ENCODE results near the gene PRR7. TPM values are rescaled to one million over a fixed set of nuclear protein-coding genes. Genes with fewer than 3 reads are reported as not detected.

Gene PRR7
- total and polyA plus RNA-seq, 2 of the 13 experiments (the other 11 are each of a cell fraction or from before 2014, with no cell fraction given): 4.8 to 5.0 TPM

DNA sequence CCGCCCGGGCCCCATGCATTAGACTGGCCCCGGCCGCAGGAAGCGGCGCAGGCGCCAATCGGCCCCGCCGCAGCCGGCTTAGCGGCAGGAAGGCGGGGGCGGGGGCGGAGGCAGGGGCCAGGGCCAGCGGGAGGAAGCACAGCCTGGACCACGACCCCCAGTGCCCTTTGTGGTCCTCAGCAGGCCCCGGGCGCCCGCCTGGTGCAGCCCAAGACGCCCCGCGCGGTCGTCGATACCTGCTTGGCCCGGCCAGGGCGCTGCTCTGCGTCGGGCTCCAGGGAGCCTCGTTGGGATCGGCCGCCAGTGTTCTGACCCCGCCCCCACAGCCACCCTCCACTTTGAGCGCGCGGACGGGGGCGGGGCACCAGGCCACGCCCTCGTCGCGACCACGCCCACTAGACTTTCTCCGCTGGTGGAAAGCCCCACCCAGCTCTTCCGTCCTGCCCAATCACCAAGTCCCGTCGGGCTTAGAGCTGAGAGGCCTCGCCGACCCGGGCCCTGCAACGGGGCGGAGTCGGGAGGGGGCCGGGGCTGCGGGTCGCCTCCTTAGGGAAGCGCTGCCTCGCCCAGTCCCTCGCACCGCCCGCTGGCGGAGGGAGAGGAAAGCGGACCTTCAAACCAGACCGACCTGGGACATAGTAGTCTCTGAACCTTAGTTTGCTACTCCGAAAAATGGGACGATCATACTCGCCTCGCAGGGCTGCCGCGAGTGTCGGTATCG, 50.8 kb downstream of the PRR7 start, which contains the start of gene PDLIM7 (continued):
- TF ChIP-seq, protein P1, sequence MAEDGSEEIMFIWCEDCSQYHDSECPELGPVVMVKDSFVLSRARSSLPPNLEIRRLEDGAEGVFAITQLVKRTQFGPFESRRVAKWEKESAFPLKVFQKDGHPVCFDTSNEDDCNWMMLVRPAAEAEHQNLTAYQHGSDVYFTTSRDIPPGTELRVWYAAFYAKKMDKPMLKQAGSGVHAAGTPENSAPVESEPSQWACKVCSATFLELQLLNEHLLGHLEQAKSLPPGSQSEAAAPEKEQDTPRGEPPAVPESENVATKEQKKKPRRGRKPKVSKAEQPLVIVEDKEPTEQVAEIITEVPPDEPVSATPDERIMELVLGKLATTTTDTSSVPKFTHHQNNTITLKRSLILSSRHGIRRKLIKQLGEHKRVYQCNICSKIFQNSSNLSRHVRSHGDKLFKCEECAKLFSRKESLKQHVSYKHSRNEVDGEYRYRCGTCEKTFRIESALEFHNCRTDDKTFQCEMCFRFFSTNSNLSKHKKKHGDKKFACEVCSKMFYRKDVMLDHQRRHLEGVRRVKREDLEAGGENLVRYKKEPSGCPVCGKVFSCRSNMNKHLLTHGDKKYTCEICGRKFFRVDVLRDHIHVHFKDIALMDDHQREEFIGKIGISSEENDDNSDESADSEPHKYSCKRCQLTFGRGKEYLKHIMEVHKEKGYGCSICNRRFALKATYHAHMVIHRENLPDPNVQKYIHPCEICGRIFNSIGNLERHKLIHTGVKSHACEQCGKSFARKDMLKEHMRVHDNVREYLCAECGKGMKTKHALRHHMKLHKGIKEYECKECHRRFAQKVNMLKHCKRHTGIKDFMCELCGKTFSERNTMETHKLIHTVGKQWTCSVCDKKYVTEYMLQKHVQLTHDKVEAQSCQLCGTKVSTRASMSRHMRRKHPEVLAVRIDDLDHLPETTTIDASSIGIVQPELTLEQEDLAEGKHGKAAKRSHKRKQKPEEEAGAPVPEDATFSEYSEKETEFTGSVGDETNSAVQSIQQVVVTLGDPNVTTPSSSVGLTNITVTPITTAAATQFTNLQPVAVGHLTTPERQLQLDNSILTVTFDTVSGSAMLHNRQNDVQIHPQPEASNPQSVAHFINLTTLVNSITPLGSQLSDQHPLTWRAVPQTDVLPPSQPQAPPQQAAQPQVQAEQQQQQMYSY (CRISPR knock-in tag; IDR thresholded peaks at IDR 0.05): no peak
- TF ChIP-seq ZNF556 (CRISPR knock-in tag; IDR thresholded peaks at IDR 0.05; ENCODE audit: borderline replicate concordance) (no peak; the same call in 1 of the 2 replicates), ZNF496 (CRISPR knock-in tag; IDR thresholded peaks at IDR 0.05; ENCODE audit: insufficient replicate concordance) (no peak), ZNF530 (CRISPR knock-in tag; IDR thresholded peaks at IDR 0.05; ENCODE audit: low read depth) (no peak), ATF7-NPFF (CRISPR knock-in tag; IDR thresholded peaks at IDR 0.05; ENCODE audit: low read depth) (no peak), SATB2 (CRISPR knock-in tag; IDR thresholded peaks at IDR 0.05) (no peak), NCOA5 (CRISPR knock-in tag; IDR thresholded peaks at IDR 0.05) (no peak), MAZ (IDR thresholded peaks at IDR 0.05; ENCODE audit: borderline replicate concordance, low read depth, low read length) (no peak; the same call in 1 of the 2 replicates), MAZ (CRISPR knock-in tag; IDR thresholded peaks at IDR 0.05; ENCODE audit: low read depth) (peak; percentile 34), ZNF563 (CRISPR knock-in tag; IDR thresholded peaks at IDR 0.05) (peak; percentile 80; the same call in 1 of the 2 replicates), HMG20A (CRISPR knock-in tag; IDR thresholded peaks at IDR 0.05; ENCODE audit: borderline replicate concordance) (no peak), CHD2 (IDR thresholded peaks at IDR 0.05; ENCODE audit: low read depth, low read length) (no peak), HOXD1 (CRISPR knock-in tag; IDR thresholded peaks at IDR 0.05) (no peak), ZKSCAN5 (CRISPR knock-in tag; IDR thresholded peaks at IDR 0.05) (no peak), SP5 (CRISPR knock-in tag; IDR thresholded peaks at IDR 0.05; ENCODE audit: borderline replicate concordance, low read depth) (peak; percentile 71), NAIF1 (CRISPR knock-in tag; IDR thresholded peaks at IDR 0.05; ENCODE audit: borderline replicate concordance) (no peak), ETV6 (CRISPR knock-in tag; conservative IDR thresholded peaks at IDR 0.05) (no peak), KMT2B (CRISPR knock-in tag; IDR thresholded peaks at IDR 0.05) (no peak), ZNF672 (CRISPR knock-in tag; IDR thresholded peaks at IDR 0.05) (no peak), HOXA9 (CRISPR knock-in tag; IDR thresholded peaks at IDR 0.05; ENCODE audit: borderline replicate concordance) (no peak)
- TF ChIP-seq, protein P2, sequence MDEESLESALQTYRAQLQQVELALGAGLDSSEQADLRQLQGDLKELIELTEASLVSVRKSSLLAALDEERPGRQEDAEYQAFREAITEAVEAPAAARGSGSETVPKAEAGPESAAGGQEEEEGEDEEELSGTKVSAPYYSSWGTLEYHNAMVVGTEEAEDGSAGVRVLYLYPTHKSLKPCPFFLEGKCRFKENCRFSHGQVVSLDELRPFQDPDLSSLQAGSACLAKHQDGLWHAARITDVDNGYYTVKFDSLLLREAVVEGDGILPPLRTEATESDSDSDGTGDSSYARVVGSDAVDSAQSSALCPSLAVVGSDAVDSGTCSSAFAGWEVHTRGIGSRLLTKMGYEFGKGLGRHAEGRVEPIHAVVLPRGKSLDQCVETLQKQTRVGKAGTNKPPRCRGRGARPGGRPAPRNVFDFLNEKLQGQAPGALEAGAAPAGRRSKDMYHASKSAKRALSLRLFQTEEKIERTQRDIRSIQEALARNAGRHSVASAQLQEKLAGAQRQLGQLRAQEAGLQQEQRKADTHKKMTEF (CRISPR knock-in tag; IDR thresholded peaks at IDR 0.05): peak; percentile 51
- TF ChIP-seq, protein P3, sequence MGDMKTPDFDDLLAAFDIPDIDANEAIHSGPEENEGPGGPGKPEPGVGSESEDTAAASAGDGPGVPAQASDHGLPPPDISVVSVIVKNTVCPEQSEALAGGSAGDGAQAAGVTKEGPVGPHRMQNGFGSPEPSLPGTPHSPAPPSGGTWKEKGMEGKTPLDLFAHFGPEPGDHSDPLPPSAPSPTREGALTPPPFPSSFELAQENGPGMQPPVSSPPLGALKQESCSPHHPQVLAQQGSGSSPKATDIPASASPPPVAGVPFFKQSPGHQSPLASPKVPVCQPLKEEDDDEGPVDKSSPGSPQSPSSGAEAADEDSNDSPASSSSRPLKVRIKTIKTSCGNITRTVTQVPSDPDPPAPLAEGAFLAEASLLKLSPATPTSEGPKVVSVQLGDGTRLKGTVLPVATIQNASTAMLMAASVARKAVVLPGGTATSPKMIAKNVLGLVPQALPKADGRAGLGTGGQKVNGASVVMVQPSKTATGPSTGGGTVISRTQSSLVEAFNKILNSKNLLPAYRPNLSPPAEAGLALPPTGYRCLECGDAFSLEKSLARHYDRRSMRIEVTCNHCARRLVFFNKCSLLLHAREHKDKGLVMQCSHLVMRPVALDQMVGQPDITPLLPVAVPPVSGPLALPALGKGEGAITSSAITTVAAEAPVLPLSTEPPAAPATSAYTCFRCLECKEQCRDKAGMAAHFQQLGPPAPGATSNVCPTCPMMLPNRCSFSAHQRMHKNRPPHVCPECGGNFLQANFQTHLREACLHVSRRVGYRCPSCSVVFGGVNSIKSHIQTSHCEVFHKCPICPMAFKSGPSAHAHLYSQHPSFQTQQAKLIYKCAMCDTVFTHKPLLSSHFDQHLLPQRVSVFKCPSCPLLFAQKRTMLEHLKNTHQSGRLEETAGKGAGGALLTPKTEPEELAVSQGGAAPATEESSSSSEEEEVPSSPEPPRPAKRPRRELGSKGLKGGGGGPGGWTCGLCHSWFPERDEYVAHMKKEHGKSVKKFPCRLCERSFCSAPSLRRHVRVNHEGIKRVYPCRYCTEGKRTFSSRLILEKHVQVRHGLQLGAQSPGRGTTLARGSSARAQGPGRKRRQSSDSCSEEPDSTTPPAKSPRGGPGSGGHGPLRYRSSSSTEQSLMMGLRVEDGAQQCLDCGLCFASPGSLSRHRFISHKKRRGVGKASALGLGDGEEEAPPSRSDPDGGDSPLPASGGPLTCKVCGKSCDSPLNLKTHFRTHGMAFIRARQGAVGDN (CRISPR knock-in tag; IDR thresholded peaks at IDR 0.05): peak; percentile 77

Data from HepG2 (cell line).